H9 (cell line): ENCODE data around the gene DNHD1. TPM values are rescaled to one million over a fixed set of nuclear protein-coding genes. Genes with fewer than 3 reads are reported as not detected.

Experiments used
- DNase-seq: peaks from one replicate; pipeline ENCODE4 v3.0.0-alpha.2; 2017
- H2AFZ ChIP-seq: one replicate; pipeline ENCODE4 v1.6.1; 2013; ENCODE audit warnings: mild to moderate bottlenecking, low read length, control low read depth, moderate library complexity
- H2AK5ac ChIP-seq: 2 replicates; pipeline ENCODE4 v1.6.1; 2013; ENCODE audit warnings: low read length, control low read depth, mixed read lengths; ENCODE audit not compliant: insufficient read length
- H2BK120ac ChIP-seq: one replicate; pipeline ENCODE4 v1.6.1; 2013; ENCODE audit warnings: low read depth, mild to moderate bottlenecking, low read length, control low read depth, inconsistent platforms; ENCODE audit not compliant: poor library complexity, severe bottlenecking
- H2BK12ac ChIP-seq: 2 replicates; pipeline ENCODE4 v1.6.1; 2013; ENCODE audit warnings: low read length, control low read depth, mixed read lengths, low read depth; ENCODE audit not compliant: insufficient read length
- H2BK15ac ChIP-seq: 2 replicates; pipeline ENCODE4 v1.6.1; 2013; ENCODE audit warnings: low read depth, low read length, control low read depth
- H2BK20ac ChIP-seq: one replicate; pipeline ENCODE4 v1.6.1; 2013; ENCODE audit warnings: low read depth, mild to moderate bottlenecking, low read length, control low read depth, inconsistent platforms; ENCODE audit not compliant: poor library complexity, severe bottlenecking
- H2BK5ac ChIP-seq: 2 replicates; pipeline ENCODE4 v1.6.1; 2013; ENCODE audit warnings: low read length, control low read depth, mixed read lengths; ENCODE audit not compliant: insufficient read length
- H3K14ac ChIP-seq: 2 replicates; pipeline ENCODE4 v1.6.1; 2013; ENCODE audit warnings: low read length, control low read depth; ENCODE audit not compliant: insufficient read depth
- H3K18ac ChIP-seq: 2 replicates; pipeline ENCODE4 v1.6.1; 2013; ENCODE audit warnings: low read depth, mild to moderate bottlenecking, mixed read lengths, low read length, control low read depth; ENCODE audit not compliant: insufficient read length
- H3K23ac ChIP-seq: 2 replicates; pipeline ENCODE4 v1.6.1; 2013; ENCODE audit warnings: low read length, control low read depth, mixed read lengths, low read depth; ENCODE audit not compliant: insufficient read length
- H3K23me2 ChIP-seq: 2 replicates; pipeline ENCODE4 v1.6.1; 2013; ENCODE audit warnings: low read depth, mild to moderate bottlenecking, mixed read lengths, low read length, control low read depth; ENCODE audit not compliant: insufficient read length, poor library complexity, severe bottlenecking
- H3K27ac ChIP-seq: 2 replicates; pipeline ENCODE4 v1.5.1; 2013; ENCODE audit warnings: low read length, control low read depth, mixed read lengths, low read depth; ENCODE audit not compliant: insufficient read length
- H3K27me3 ChIP-seq: 2 replicates; pipeline ENCODE4 v1.6.1; 2013; ENCODE audit warnings: low read length, control low read depth, inconsistent platforms; ENCODE audit not compliant: insufficient read depth
- H3K4ac ChIP-seq: 2 replicates; pipeline ENCODE4 v1.6.1; 2013; ENCODE audit warnings: low read depth, mild to moderate bottlenecking, control low read depth, inconsistent platforms, low read length, moderate library complexity
- H3K4me1 ChIP-seq: 2 replicates; pipeline ENCODE4 v1.6.1; 2013; ENCODE audit warnings: low read length, control low read depth, inconsistent platforms; ENCODE audit not compliant: insufficient read depth
- H3K4me2 ChIP-seq: 2 replicates; pipeline ENCODE4 v1.6.1; 2013; ENCODE audit warnings: low read length, control low read depth, mixed read lengths; ENCODE audit not compliant: insufficient read length, insufficient read depth
- H3K56ac ChIP-seq: 2 replicates; pipeline ENCODE4 v1.6.1; 2013; ENCODE audit warnings: low read depth, mild to moderate bottlenecking, mixed read lengths, low read length, control low read depth; ENCODE audit not compliant: insufficient read length
- H3K79me1 ChIP-seq: 2 replicates; pipeline ENCODE4 v1.6.1; 2013; ENCODE audit warnings: low read depth, mild to moderate bottlenecking, moderate library complexity, low read length, control low read depth, inconsistent platforms; ENCODE audit not compliant: insufficient read depth, poor library complexity, severe bottlenecking
- H3K79me2 ChIP-seq: 2 replicates; pipeline ENCODE4 v1.6.1; 2013; ENCODE audit warnings: low read length, control low read depth, inconsistent platforms; ENCODE audit not compliant: insufficient read depth
- H3K9ac ChIP-seq: 2 replicates; pipeline ENCODE4 v1.6.1; 2013; ENCODE audit warnings: low read length, control low read depth, mixed read lengths; ENCODE audit not compliant: insufficient read length; ENCODE audit errors: extremely low read depth
- H3K9me3 ChIP-seq: one replicate; pipeline ENCODE4 v1.6.1; 2013; ENCODE audit warnings: low read depth, low read length, inconsistent platforms; ENCODE audit not compliant: control insufficient read depth
- H3T11ph ChIP-seq: one replicate; pipeline ENCODE4 v1.6.1; 2013; ENCODE audit warnings: mild to moderate bottlenecking, low read length, control low read depth, inconsistent platforms
- H4K20me1 ChIP-seq: one replicate; pipeline ENCODE4 v1.6.1; 2013; ENCODE audit not compliant: control insufficient read depth, insufficient read length, insufficient read depth
- H4K5ac ChIP-seq: 2 replicates; pipeline ENCODE4 v1.6.1; 2013; ENCODE audit warnings: low read depth, mild to moderate bottlenecking, mixed read lengths, low read length, control low read depth; ENCODE audit not compliant: insufficient read length
- H4K8ac ChIP-seq: replicated peaks from 2 replicates; pipeline ENCODE4 v1.6.1; 2013; ENCODE audit warnings: low read length, control low read depth, mixed read lengths, low read depth; ENCODE audit not compliant: insufficient read length
- H4K91ac ChIP-seq: 2 replicates; pipeline ENCODE4 v1.6.1; 2013; ENCODE audit warnings: low read depth, mild to moderate bottlenecking, moderate library complexity, mixed read lengths, low read length, control low read depth; ENCODE audit not compliant: insufficient read length
- H3K27ac Mint-ChIP-seq, 3 experiments: 2 replicates in 2 of 3; 3 replicates in 1 of 3; pipeline ENCODE4 v1.8.0; 2020 to 2021; ENCODE audit warnings: mixed read lengths in 3 of 3, mild to moderate bottlenecking in 1 of 3, moderate library complexity in 1 of 3
- H3K27me3 Mint-ChIP-seq: 2 replicates; pipeline ENCODE4 v1.8.0; 2021; ENCODE audit warnings: low read depth, mild to moderate bottlenecking, moderate library complexity, mixed read lengths
- H3K36me3 Mint-ChIP-seq, 3 experiments: 2 replicates in 2 of 3; 3 replicates in 1 of 3; pipeline ENCODE4 v1.8.0; 2020 to 2021; ENCODE audit warnings: low read depth in 3 of 3, mixed read lengths in 3 of 3; ENCODE audit not compliant: insufficient read depth in 1 of 3
- H3K4me1 Mint-ChIP-seq, 2 experiments: 2 replicates each; pipeline ENCODE4 v1.8.0; 2020; ENCODE audit warnings: mixed read lengths in 2 of 2
- H3K4me3 Mint-ChIP-seq, 2 experiments: 2 replicates in 1 of 2; 3 replicates in 1 of 2; pipeline ENCODE4 v1.8.0; 2020 to 2021; ENCODE audit warnings: mild to moderate bottlenecking in 2 of 2, mixed read lengths in 2 of 2, moderate library complexity in 1 of 2
- H3K9me3 Mint-ChIP-seq, 2 experiments: 2 replicates in 1 of 2; 3 replicates in 1 of 2; pipeline ENCODE4 v1.8.0; 2020; ENCODE audit warnings: mild to moderate bottlenecking in 2 of 2, mixed read lengths in 2 of 2, moderate library complexity in 1 of 2
- WGBS: extraction: QIAGEN DNeasy Blood & Tissue Kit; methylation state at CpG from one replicate; pipeline ENCODE4 v1.1.7; 2013; ENCODE audit warnings: missing lambda C conversion rate, low lambda C conversion rate, mixed read lengths; ENCODE audit not compliant: insufficient read length; ENCODE audit errors: extremely low coverage; 5-methylcytosine and 5-hydroxymethylcytosine counted together
- total RNA-seq: library from RNA; stranded (reverse); gene quantifications from 2 replicates; pipeline ENCODE4 v1.2.1, GENCODE V29; 2021
- TF ChIP-seq, protein P1 (sequence below): fragments of 200-600 bp; sonication (generic); conservative IDR thresholded peaks from 3 replicates; pipeline ENCODE4 v1.8.0; 2021; ENCODE audit warnings: antibody characterized with exemption, mild to moderate bottlenecking

The DNHD1 gene
- total RNA-seq, 1 experiment from 2014 or later: 3.5 TPM

DNA sequence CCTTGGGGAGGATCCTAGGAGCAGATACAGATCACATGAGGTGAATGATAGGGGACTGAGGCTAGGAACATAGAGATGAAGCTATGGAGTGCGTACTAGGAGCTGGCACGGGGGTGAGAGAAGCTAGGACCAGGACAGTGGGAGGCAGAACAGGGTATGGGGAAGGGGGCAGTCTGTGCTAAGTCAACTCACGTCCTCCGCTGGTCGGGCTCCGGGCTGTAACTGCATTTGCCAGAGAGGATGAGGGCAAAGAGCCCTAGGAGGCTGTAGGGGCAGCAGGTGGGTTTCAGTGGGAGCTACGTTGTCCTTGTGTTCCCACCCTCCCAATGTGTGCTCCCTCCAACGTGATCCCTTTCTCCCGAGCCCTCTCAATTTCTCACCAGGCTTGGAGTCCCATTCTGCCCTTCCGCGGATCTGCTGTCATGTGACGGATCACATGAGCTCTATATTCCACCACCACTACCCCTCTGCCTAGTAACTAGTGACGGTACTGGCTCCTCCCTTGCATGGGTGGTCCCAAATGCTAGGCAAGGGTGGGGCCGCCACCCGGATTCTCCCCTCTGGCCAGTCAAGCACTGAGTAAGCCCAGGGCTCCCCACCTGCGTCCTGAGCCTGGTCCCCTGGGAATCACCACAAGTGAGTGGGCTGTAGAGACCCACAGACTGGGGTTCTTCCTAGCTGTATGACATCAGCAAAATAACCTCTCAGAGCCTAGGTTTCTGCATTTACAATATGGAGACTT, 122.1 kb downstream of the DNHD1 start, which contains the start of gene TPP1:
TSS of gene TPP1 (minus strand) at position 419 of the 742 bp plus-strand sequence. CDS start at position 397, 22 bp downstream.
- Histone ChIP-seq H2BK120ac (no peak within 1 kb of the TSS), H3K4ac (no peak within 1 kb of the TSS), H3K14ac (no peak within 1 kb of the TSS), H3K18ac (no peak within 1 kb of the TSS), H3K9ac (peak within 1 kb of the TSS; percentile 81), H4K20me1 (no peaks in the 10 kb centered on the region), H2BK12ac (no peak within 1 kb of the TSS), H3K27me3 (no peaks in the 10 kb centered on the region), H3K4me2 (peak within 1 kb of the TSS; percentile 92), H3K4me1 (no peaks in the 10 kb centered on the region), H2BK5ac (no peak within 1 kb of the TSS), H4K8ac (no peak within 1 kb of the TSS), H3K56ac (no peak within 1 kb of the TSS), H2AK5ac (no peak within 1 kb of the TSS), H3T11ph (no peak within 1 kb of the TSS), H2BK15ac (no peak within 1 kb of the TSS), H3K23ac (no peak within 1 kb of the TSS), H3K79me2 (no peaks in the 10 kb centered on the region), H3K27ac (no peak within 1 kb of the TSS), H3K9me3 (no peaks in the 10 kb centered on the region), H3K79me1 (no peaks in the 10 kb centered on the region), H4K5ac (peak within 1 kb of the TSS; percentile 41), H2BK20ac (no peak within 1 kb of the TSS), H2AFZ (no peak within 1 kb of the TSS), H4K91ac (no peak within 1 kb of the TSS), H3K23me2 (peaks cover 8% of the 10 kb centered on the region)
- no peaks in the 10 kb centered on the region; a peak in 2 of 4 replicates for H3K4me1 Mint-ChIP-seq
- peak; percentile 94 for DNase-seq
- no peak within 1 kb of the TSS for H3K27ac Mint-ChIP-seq
- no peaks in the 10 kb centered on the region for H3K27me3 Mint-ChIP-seq
- H3K4me3 Mint-ChIP-seq: no peak within 1 kb of the TSS
- H3K9me3 Mint-ChIP-seq: no peaks in the 10 kb centered on the region
- peaks cover 3 to 20% (median 10%) of the 10 kb centered on the region in 3 experiments; a peak in 6 of 7 replicates for H3K36me3 Mint-ChIP-seq
- TF ChIP-seq, protein P1, sequence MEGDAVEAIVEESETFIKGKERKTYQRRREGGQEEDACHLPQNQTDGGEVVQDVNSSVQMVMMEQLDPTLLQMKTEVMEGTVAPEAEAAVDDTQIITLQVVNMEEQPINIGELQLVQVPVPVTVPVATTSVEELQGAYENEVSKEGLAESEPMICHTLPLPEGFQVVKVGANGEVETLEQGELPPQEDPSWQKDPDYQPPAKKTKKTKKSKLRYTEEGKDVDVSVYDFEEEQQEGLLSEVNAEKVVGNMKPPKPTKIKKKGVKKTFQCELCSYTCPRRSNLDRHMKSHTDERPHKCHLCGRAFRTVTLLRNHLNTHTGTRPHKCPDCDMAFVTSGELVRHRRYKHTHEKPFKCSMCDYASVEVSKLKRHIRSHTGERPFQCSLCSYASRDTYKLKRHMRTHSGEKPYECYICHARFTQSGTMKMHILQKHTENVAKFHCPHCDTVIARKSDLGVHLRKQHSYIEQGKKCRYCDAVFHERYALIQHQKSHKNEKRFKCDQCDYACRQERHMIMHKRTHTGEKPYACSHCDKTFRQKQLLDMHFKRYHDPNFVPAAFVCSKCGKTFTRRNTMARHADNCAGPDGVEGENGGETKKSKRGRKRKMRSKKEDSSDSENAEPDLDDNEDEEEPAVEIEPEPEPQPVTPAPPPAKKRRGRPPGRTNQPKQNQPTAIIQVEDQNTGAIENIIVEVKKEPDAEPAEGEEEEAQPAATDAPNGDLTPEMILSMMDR: no peak
- WGBS: no CpG with 5 or more reads among the region's 16 CpGs
